Measurements from ENCODE around the gene OR10S1.
"Not testable (repeated sequence)": the region's sequence is repeated elsewhere in the genome, so short reads cannot be mapped to it uniquely, and the experiment has no call there.

Gene OR10S1, protein sequence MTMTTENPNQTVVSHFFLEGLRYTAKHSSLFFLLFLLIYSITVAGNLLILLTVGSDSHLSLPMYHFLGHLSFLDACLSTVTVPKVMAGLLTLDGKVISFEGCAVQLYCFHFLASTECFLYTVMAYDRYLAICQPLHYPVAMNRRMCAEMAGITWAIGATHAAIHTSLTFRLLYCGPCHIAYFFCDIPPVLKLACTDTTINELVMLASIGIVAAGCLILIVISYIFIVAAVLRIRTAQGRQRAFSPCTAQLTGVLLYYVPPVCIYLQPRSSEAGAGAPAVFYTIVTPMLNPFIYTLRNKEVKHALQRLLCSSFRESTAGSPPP

DNA sequence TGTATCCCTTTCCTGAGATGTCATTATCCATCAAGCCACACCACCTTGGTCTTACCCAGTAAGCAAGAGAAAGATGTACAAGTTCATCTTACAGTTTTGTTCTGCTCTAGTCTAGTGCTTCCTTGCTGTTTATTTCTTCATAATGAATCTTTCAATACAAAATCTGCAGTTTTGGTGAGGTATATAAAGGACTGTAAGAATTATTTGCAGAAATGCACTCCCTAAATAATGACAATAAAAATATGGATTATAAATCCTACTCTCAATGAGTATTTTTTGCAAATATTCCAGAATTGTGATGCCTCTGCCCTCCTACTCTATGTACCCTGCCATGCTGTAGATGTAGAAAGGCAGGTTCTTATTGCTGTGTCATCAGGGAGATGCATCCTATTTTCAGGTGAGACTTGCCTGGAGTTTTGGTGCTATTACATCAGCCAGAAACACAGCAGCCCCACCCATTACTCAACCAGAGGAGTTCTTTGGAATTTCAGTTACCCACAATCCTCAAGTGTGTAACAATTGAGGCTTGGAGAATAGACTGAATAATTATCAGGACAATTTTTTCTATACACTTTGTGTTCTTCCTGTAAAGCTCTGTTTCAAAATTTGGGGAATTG lies at the start of gene OR10S1:
Gene OR10S1 (minus strand): TSS at position 51 of the 617 bp plus-strand sequence. CDS start 117 bp downstream, outside the sequence.
- DNase-seq: no peak

DNA sequence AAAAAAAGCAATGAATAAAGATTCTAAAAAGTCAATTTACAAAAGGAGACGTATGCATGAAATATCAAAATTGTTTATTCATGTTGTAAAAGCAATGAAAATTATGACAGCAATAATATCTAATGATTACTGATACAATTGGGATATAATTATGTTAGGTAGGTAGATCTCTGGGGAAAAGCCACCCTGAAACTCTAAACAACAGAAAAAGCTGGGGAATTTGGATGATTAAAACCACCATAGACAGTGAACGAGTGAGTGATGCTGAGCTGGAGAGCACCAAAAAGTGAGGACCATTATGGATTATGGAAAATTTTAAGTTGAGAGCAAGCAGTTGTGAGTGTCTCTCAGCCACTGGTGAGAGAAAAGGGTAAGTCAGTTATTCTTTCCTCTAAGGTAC lies 48.9 kb upstream of the OR10S1 start, which contains the start of gene OR10G8:
Gene OR10G8 (plus strand): TSS at position 301 of the 400 bp plus-strand sequence. CDS start 2,825 bp downstream, outside the sequence.
- DNase-seq: no peak

DNA sequence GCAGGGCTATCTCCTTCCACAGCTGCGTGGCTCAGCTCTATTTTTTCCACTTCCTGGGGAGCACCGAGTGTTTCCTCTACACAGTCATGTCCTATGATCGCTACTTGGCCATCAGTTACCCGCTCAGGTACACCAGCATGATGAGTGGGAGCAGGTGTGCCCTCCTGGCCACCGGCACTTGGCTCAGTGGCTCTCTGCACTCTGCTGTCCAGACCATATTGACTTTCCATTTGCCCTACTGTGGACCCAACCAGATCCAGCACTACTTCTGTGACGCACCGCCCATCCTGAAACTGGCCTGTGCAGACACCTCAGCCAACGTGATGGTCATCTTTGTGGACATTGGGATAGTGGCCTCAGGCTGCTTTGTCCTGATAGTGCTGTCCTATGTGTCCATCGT lies 38.3 kb upstream of the OR10S1 start:
- not testable (repeated sequence) for DNase-seq

DNA sequence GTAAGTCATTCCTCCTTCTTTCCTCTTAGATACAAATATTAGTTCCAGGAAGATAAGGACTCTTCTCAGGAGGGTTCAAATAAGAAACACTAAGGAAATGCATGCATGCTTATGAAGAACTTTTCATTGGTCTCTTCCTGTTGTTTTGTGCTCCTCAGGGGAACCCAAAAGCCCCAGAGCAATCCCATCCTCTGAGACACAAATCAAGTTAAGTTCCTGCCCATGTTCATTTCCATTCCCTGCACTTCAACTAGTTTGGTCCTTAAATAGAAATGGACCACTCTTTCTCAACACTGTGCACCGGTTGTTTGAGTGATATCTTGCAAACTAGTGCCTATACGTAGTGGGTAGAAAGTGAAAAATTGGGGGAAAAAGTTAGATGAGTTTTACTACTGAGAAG lies 35.1 kb upstream of the OR10S1 start, which contains the start of gene OR10G4:
Gene OR10G4 (plus strand): TSS at position 301 of the 400 bp plus-strand sequence. CDS start 2,578 bp downstream, outside the sequence.
- no peak for DNase-seq

DNA sequence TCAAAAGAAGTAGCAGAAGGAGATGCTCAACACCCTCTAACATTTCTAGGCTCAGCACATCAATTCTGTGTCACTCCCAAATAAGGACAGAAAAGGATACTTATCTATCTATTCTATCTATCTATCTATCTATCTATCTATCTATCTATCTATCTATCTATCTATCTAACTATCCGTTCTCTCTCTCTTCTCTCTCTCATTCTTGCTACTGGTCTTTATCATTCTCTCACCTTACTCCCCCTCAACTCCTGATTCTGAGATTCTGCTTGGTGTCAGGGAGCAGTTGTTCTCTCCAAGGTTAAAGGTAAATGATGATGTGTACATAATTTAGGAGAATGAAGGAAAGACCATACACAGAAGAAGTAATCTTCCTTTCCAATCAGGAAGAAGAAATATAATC lies 17.5 kb upstream of the OR10S1 start, which contains the start of gene OR10G6:
Gene OR10G6 (minus strand): TSS at position 43 of the 400 bp plus-strand sequence. CDS start 0 bp downstream, at position 43.
- DNase-seq: no peak

DNA sequence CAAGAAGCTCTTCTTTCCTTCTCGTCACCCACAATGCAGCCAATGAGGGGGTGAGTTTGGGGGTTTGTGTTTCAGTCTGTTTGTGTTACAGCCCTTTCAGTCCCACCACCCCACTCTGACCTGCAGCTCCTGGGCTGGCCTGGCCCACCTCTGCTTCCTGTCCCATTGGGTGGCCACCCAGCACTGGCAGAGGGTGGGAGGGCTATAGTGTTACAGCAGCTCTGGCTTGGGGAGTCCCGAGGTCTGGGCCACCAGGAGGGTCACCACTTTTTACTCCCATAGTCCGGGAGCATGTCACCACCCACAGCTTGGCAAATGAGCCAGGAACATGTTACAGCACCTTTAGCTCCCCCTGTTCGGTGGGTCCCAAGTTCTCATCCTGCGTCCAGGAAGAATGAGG lies 1.7 kb upstream of the OR10S1 start:
- DNase-seq: no peak

DNA sequence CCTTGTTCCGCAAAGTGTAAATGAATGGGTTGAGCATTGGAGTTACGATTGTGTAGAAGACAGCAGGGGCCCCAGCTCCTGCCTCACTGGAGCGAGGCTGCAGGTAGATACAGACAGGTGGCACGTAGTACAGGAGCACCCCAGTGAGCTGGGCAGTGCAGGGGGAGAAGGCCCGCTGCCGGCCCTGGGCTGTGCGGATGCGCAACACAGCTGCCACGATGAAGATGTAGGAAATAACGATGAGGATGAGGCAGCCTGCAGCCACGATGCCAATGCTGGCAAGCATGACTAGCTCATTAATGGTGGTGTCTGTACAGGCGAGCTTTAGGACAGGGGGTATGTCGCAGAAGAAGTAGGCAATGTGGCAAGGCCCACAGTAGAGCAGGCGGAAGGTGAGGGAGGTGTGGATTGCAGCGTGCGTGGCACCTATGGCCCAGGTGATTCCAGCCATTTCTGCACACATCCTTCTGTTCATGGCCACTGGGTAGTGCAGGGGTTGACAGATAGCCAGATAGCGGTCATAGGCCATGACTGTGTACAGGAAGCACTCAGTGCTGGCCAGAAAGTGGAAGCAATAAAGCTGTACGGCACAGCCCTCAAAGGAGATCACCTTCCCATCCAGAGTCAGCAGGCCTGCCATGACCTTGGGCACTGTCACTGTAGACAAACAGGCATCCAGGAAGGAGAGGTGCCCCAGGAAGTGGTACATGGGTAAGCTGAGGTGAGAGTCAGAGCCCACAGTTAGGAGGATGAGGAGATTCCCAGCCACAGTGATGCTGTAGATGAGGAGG lies 616 bp downstream of the OR10S1 start:
- DNase-seq: no peak

DNA sequence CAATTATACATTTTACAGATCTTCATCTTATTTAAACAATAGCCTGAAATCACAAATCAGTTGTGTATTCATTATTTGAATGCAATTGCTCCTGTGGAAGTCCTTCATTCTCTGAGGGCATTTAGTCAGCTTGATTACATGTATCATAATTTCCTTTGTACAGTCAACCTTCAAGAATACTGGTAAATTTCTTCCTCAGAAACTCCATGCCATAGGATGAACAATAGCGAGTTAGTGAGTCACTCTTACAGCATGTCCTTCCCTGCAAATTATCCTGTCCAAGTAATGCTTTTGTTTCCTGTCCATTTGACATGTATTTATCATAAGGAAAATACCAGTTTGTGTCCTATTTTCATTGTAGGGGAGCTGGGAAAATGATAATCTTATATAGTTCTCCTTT lies 3.8 kb downstream of the OR10S1 start:
- no peak for DNase-seq

DNA sequence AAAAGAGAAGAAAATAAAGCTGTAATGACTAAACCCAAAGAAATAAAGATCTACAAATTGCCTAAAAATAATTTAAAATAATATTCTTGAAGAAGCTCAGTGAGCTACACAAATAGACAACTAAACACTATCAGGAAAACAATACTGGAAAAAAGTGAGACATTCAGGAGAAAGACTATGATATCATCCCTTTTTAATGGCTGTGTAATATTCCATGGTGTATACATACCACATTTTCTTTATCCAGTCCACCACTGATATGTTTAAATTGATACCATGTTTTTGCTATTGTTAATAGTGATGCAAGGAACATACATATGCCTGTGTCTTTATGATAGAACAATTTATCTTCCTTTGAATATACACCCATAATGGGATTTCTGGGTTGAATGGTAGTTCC lies 20.8 kb downstream of the OR10S1 start:
- no peak for DNase-seq

DNA sequence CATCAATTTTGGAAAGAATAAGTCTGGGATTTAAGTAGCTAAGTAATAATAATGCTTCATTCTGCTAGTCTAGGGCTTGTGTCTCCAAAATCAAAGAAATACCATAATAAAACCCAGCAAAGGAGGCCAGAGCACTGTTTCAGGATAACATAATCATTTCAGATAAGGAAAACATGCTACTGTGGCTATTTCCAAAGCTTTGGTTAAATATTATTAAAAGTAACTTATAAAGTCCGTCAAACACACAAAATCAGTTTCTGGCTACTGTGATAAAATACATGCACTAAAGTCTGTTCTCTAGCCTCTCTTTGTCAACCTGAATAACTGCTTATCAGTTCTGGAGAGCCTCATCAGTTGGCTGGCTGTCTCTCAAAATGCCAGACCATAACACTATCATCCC lies 32.4 kb downstream of the OR10S1 start:
- no peak for DNase-seq

DNA sequence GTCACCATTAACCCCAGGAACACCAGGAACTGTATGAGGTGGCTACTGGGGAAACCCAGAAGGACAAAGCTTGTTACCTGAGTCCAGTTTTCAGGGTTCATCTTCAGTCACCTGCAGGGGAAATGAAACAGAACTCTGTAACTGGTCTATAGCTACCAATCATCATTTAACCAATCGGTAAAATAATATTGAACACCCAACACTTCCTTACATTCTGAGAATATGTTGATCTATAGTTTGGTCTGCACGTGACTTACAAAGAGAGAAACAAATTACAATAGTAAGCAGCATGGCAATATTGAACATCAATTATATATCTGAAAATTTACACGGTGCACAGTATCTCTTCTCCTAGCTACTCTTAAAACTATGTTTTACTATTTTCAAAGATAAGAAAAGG lies 33.8 kb downstream of the OR10S1 start, which contains the start of gene OR6T1:
Gene OR6T1 (minus strand): TSS at position 101 of the 400 bp plus-strand sequence. CDS start 0 bp downstream, at position 101.
- no peak for DNase-seq

DNA sequence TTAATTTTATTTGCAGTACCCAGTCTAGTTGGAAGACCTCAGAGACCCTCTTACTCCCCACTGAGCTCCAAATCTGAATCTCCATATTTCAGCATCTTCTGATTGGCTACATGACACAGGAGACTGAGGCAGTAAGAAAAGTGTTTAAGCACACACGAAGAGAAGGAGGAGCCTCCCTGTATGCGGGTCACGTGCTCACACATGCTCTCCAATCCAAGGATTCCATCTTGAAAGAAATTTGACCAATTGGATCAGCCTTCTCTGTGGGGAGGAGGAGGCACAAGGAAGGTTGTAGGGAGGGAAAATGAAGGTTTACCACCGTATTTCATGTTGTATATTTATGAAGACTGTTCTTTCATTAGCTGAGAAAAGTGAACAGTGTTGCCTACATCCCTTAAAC lies 35.2 kb downstream of the OR10S1 start:
- DNase-seq: no peak

DNA sequence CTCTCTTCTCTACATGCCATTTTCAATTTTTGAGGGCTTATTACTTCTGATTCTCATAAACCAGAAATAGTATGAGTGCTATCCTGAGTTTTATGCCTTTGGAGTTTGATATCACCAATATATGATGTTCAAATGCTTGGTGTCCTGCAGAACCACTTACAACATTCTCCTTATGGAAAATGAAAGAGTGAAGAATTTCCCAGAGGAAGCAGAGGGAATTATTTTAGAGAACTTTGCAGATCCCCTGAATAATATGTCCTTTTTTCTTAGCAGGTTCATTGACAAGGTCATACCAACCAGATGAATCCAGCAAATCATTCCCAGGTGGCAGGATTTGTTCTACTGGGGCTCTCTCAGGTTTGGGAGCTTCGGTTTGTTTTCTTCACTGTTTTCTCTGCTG lies 38.3 kb downstream of the OR10S1 start, which contains the start of gene OR4D5:
Gene OR4D5 (plus strand): TSS at position 301 of the 400 bp plus-strand sequence. CDS start 0 bp downstream, at position 301.
- DNase-seq: no peak
